GM21576 (cell line): ENCODE data around the gene KCNQ1.
"Not testable (repeated sequence)": the region's sequence is repeated elsewhere in the genome, so short reads cannot be mapped to it uniquely, and the experiment has no call there.

Experiments used
- ATAC-seq: cut with Tn5 transposase; IDR thresholded peaks from one replicate; pipeline ENCODE4 v1.9.1; 2021; ENCODE audit warnings: mild to moderate bottlenecking, moderate library complexity; ENCODE audit not compliant: unreplicated experiment

KCNQ1 gene

GRCh38 chr11:2472428-2473186, 27.8 kb downstream of the KCNQ1 start:
- ATAC-seq = no peak

- ATAC-seq = no peak
Observed at GRCh38 chr11:2473361-2474058, 28.7 kb downstream of the KCNQ1 start.

- ATAC-seq = no peak
Observed at GRCh38 chr11:2474059-2474901, 29.5 kb downstream of the KCNQ1 start.

GRCh38 chr11:2475136-2475918, 30.5 kb downstream of the KCNQ1 start:
- ATAC-seq = no peak

GRCh38 chr11:2477254-2477653, 32.4 kb downstream of the KCNQ1 start:
- no peak for ATAC-seq

- no peak for ATAC-seq
Observed at GRCh38 chr11:2477936-2478335, 33.1 kb downstream of the KCNQ1 start.

- ATAC-seq = not testable (repeated sequence)
Observed at GRCh38 chr11:2480067-2480873, 35.5 kb downstream of the KCNQ1 start.

- ATAC-seq = no peak
Observed at GRCh38 chr11:2480874-2481220, 36.0 kb downstream of the KCNQ1 start.

GRCh38 chr11:2481253-2481652, 36.4 kb downstream of the KCNQ1 start:
- ATAC-seq = no peak

GRCh38 chr11:2482204-2482603, 37.4 kb downstream of the KCNQ1 start:
- ATAC-seq = no peak

GRCh38 chr11:2482745-2483144, 37.9 kb downstream of the KCNQ1 start:
- no peak for ATAC-seq

GRCh38 chr11:2483426-2483825, 38.6 kb downstream of the KCNQ1 start:
- no peak for ATAC-seq

- no peak for ATAC-seq
Observed at GRCh38 chr11:2484576-2485125, 39.8 kb downstream of the KCNQ1 start.

- no peak for ATAC-seq
Observed at GRCh38 chr11:2488004-2488403, 43.2 kb downstream of the KCNQ1 start.

GRCh38 chr11:2489083-2489482, 44.3 kb downstream of the KCNQ1 start:
- ATAC-seq = no peak

- ATAC-seq = not testable (repeated sequence)
Observed at GRCh38 chr11:2497951-2498350, 53.1 kb downstream of the KCNQ1 start.

- ATAC-seq = no peak
Observed at GRCh38 chr11:2498750-2499149, 53.9 kb downstream of the KCNQ1 start.

GRCh38 chr11:2507212-2507901, 62.5 kb downstream of the KCNQ1 start:
- ATAC-seq = no peak
